GM19455 (cell line): ENCODE measurements around the gene SCNN1B.
"Not testable (repeated sequence)": the region's sequence is repeated elsewhere in the genome, so short reads cannot be mapped to it uniquely, and the experiment has no call there.

Experiments used
- ATAC-seq: cut with Tn5 transposase; IDR thresholded peaks from one replicate; pipeline ENCODE4 v1.9.1; 2021; ENCODE audit not compliant: unreplicated experiment

Gene SCNN1B

DNA sequence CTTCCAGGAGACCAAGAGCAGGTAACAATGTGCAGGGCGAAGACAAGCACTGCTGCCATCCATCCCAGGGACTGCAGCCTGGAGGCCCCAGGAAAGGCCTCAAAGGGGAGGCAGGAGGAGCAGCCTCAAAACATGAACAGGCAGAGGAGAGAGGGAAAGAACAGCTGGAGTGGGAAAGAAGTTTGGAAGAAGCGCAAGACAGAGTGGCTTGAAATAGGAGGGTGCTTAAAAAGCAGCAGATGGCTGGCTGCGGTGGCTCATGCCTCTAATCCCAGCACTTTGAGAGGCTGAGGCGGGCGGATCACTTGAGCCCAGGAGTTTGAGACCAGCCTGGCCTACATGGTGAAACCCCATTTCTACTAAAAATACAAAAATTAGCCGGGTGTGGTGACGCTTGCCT, 98.3 kb downstream of the SCNN1B start:
- ATAC-seq: not testable (repeated sequence)

DNA sequence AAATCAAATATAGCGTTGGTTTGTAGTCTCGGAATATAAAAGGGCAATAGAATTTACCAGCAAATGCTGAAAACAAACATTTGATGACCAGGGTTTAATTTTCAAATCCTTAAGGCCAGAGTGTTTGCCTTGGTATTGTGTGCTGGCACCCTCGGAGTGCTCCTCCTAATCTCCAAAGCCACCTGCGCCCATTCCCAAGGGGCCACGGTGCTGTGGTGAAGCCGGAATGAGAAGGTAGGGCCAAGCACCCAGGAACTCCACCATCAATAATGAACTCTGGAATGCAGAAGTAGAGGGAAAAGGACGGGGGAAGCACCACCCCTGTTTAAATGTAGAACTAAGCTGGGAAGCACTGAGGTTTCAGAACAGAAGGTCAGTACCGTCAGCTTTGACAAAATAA, 99.0 kb downstream of the SCNN1B start:
- no peak for ATAC-seq

DNA sequence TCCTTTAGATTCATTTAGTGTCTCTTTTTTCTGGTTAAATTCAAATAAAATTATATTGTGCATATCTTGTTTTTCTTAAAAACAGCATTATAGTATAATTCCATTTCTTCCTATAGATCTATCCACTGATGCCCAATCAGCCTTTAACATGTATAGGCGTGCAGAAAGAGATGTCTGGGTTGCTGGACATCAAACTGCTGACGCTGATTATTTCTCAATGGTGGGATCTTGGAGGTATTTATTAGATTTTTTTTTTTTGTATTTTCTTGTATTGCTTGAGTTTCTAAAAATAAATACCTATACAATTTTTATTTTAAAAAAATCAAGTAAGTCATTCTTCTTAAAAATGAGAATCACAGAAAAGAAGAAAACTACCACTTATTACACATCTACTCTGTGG, 100.0 kb downstream of the SCNN1B start:
- no peak for ATAC-seq

DNA sequence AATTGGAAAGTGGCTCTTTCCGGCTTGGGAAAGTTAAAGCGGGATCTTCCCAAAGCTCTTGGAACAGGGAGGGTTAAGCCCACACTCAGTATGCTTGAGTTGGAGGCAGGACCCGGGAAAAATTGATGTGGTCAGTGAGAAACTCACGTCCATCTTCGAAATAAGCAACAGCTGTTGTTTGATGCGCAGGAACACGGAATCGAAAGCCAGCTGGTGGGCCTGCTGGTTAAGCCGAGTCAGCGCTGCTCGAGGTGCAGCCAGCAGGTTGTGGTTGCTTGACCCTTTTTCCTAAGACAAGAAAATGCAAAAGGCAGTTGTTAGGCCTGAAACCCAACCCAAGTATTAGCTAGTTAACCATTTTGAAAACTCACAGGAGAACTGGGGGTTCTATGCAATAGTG, 101.4 kb downstream of the SCNN1B start:
- ATAC-seq: no peak

DNA sequence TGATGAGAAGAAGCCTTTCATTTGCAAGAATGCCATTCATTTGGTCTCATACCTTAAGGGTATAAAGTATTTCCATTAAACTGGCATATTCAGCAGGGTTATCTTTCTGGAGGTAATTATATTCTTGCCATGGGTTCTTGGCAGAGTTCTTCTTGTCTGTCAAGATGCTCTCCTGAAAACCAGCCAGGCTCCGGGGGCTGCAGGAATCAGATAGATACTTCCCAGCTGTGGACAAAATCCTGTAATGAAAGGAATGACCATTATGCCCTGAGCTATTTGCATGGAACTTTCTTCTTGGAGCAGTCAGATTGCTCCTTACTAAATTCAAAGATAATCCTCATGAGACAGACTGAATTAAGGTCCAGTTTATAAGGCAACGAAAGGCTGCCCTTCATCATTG, 103.9 kb downstream of the SCNN1B start:
- ATAC-seq: no peak

DNA sequence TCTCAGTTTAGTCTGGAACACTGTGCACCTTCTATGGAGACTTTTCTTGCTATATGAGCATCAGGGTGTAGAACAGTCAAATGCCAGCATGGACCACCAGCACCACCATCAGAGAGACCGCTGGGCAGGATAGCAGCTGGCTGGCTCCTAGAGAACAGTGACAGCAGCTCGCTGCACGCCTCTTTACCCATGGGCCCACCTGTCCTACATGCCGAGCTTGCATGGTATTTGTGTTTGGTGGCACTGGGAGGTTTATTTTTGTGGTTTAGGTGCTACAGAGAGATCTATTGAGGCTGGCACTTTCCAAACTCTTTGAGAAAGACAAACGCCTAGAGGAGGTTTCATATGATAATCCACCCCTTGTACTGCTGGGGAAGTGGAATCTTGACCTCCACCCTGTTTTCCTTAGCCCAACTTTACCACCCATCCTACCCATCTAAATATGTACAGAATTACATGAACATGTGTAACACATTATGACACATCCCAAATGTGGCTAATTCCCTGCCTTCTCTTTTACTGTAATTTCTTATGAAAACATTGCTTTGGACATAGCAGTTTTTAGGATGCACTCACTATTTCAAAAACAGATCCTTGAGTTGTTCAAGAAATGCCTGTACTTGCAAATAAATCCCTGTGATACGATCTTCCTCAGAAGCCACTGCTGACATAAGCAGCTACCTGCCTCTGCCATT, 104.6 kb downstream of the SCNN1B start:
- no peak for ATAC-seq

DNA sequence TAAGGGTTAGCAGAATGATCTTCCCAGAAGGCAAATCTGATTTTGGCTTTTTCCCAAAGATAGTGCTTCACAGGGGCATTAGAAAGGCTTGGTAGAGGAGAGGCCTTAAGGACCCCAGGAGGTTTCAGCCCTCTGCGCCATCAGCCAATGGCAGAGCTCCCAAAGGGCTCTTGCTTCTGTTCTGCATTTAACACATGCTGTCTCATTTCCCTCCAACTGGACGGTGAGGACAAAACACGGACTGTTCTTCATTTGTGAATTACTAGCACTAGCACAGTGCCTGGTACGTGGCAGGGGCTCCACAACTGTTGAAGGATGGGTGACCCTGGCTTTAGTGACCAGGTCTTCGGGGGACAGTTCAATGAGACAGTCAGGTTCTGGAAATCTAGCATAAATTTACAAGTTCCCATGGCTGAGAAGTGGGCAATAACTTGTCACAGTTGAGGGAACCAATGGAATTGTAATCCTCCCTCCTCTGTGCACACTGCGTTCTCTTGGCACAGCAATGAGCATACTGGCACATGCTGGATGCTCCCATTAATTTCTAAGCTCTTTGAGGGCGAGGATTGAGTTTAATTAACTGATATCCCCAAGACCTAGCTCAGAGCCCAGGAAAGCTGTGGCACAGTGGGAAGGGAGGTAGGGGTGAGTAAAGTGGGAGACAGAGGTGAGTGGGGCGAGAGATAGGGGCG, 105.5 kb downstream of the SCNN1B start:
- ATAC-seq: no peak

DNA sequence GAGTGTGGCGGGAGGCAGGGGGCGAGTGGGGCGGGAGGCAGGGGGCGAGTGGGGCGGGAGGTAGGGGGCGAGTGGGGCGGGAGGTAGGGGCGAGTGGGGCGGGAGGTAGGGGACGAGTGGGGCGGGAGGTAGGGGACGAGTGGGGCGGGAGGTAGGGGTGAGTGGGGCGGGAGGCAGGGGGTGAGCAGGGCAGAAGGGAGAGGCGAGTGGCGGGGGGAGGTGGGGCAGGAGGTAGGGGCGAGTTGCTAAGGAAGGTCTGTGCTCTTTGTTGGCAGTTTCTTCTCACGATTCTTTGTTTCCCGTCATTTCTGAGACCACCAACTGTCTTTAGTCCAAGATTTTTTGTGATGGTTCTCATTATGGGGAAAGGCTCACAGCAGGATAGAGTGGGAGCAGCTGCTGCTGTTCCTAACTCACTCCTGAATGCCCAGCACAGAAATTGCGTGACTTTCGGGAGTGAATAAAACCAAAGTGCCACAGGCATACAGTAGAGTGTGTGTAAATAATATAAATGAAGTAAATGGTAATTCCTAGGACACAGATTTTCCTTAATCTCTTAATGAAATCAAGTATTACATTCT, 106.2 kb downstream of the SCNN1B start:
- no peak for ATAC-seq

DNA sequence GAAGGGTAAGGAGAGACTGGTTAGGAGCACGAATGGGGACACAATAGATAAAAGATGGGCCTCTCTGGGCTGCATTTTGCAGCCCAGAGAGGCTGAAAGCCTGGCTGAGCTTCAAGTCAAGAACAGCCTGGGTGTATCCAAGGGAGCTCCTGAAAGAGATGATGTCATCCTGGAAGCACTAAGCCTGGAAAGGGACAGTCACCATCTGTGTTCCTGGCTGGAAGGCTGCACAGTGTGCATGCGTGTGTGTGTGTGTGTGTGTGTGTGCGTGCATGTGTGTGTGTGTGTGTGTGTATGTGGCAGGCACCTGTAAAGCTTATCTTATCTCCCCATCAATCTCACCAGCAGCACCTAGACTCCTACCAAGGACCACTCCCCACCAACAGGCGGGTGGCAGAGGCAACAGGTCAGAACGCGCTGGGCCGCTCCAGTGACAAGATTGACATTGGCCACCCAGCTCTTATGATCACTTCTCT, 106.8 kb downstream of the SCNN1B start:
- ATAC-seq: no peak

DNA sequence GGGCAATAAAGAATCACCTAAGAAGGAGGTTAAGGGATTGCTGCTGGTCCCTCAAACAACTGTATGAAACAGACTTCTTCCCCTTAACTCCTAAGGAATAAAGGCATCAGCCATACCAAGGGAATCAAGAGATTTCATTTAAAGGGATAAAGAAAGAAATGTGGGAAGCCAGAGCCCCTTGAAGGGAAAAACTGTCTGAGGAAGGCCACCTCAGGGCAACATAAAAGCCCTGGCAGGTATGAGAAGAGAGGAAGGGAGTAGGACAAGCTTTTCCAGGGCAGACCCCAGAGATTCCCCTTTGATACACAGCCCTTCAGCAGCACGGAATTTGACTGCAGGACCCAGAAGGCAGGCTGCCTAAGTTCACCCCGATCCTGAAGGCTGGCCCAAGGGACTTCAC, 107.4 kb downstream of the SCNN1B start:
- ATAC-seq: no peak

DNA sequence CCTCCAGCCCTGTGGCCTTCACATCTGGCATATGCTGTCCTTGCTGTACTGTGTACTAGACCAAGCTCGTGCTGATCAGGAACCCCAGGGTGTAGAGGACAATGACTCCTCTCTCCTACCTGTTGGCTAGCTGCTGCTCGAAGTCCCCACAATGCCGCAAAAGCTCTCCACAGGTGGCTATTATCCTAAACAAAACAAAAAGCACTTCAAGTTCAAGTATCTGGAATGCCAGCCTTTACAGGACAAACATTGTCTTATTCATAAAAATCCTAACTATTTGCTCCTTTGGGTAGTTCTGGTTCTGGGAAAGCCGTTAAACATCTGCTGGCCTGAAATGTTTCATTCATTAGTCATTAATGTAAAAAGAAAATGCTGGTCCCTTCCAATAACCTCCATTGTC, 108.1 kb downstream of the SCNN1B start:
- ATAC-seq: no peak

DNA sequence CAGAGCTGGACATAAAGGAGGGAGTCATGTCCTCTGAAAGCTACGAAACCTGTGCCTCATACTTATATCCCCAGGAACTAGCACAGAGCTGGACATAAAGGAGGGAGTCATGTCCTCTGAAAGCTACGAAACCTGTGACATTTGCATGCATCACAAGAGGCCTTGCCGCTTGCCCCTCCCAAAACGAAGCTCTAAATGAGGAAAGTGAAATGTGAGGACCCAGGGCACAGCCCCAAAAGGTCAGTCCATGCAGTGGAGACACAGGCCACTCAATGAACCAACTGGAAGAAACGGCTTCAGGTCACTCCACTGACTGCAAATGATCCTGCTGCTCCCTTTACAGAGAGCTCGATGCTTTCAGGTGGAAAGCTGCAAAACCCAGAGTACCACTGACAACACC, 112.6 kb downstream of the SCNN1B start:
- no peak for ATAC-seq

DNA sequence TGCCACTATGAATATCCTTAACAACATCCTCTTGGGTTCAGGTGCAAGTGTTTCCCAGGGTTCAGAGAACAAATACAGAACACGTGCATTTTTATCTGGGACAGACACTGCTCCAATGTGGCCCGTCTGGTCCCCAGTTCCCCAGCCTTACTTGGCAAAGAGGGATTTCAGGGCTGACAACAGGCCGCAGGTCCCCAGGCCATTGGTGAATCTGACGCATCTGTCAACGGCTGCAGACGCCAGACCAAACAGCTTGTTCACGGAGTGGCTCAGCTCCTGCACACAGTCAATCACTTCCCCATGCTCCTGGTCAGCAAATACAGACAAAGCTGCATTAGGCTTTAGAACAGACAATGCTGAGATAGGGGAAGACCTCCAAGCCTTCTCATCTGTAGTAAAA, 114.7 kb downstream of the SCNN1B start:
- ATAC-seq: no peak

DNA sequence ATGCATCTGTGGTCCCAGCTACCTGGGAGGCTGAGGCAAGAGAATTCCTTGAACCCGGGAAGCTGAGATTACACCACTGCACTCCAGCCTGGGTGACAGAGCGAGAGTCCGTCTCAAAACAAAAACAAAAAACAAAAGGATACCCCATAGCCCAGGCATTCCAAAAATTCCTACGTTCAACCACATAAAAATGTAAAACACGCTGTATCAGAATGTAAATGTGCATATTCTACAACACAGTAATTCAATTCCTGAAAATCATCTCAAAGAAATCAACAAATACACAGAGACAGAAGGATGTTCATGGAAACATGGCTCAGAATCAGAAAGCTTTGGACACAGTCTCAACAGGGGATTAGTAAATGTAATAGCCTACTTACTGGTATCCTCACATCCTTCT, 117.9 kb downstream of the SCNN1B start:
- no peak for ATAC-seq

DNA sequence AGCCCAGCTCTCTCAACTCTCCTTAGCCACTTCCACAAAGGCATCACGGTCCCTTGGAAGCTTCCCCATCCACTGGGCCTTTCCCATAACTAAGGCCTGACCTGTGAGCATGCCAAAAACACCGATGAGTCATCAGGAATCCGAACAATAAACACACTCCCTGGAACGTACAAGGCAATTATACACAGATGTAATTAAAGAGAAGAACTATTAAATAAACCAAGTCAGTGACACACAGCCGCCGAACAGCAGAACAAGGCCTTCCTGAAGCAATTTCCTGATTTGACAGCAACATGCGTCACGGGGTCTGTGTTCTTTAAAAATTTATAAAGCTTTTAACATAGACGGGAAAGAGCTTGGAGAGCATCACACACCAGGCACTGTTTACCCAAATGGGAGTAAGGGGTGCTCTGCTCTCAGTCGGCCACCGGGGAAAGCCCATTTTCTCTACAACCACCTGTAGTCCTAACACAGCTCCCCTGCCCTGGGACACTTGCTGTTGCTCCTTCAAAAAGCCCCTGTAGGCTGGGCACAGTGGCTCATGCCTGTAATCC, 121.5 kb downstream of the SCNN1B start:
- no peak for ATAC-seq

DNA sequence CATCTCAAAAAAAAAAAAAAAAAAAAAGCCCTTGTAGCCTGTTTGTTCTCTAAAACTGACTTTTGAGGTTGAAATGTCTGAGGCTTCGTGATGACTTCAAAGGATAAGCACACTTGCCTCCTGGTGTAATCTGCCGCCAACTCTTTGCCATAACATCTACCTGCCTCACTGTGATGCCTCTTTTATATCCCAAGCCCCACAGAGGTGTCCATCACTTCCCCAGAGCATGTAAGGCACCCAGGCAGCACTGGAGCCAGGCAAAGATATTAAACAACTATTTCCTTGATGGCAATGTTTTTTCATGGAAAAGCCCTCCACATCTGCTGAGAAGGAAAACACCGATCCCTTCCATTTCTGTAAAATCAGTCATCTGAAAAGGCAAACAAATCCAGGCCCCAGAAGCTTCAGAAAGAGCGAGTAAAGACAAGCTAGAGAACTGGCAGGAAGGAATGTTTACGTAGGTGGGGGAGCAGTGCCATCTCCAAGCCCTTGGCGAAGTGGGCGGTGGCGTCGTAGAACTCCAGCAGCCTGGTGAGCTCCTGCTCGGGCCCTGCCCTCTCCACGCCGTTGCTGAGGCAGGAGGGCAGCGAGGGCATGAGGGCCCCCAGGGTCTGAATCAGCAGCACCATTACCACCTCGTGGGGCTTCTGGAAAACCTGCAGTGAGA, 122.3 kb downstream of the SCNN1B start:
- ATAC-seq: no peak

DNA sequence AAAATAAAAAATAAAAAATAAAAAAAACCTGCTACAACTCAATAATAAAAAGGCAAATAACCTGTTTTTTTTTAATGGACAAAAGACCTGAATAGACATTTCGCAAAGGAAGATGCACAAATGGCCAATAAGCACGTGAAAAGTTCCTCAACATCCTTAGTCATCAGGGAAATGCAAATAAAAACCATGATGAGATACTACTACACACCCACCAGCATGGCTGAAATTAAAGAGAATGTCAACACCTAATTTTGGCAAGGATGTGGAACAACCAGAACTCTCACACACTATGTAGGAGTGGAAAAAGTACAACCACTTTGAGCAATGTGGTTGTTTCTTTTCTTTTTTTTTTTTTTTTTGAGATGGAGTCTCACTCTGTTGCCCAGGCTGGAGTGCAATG, 126.2 kb downstream of the SCNN1B start:
- ATAC-seq: no peak
